ENCODE data around the gene CCDC12.

DNA sequence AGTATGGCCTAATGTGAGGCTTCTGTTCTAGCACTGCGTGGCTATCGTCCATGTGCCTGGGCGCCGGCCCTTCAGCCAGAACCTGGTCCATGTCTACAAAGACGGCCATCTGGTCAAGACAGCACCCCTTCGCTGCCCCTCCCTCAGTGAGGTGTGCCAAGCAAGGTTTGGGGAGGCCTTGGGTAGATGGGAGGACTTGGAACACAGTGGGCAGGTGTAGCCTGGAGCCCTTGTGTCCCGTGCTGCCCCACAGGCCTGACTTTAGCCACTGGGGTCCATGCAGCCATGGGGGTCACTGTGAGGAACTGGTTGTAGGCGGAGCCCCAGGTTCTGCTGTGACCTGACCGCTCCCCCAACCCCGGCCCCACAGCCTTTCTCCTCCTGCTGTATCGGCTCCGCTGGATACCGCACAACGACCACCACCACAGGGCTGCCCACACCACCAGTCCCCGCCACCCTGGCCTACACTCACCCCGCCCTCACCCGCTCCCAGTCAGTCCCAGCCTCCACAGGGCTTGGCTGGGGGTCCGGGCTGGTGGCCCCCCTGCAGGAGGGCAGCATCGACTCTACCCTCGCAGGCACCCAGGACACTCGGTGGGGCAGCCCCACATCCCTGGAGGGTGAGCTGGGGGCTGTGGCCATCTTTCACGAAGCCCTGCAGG, 19.5 kb upstream of the CCDC12 start:
- TF ChIP-seq ZFP30 (CRISPR knock-in tag; IDR thresholded peaks at IDR 0.05) (no peak), RARB (CRISPR knock-in tag; IDR thresholded peaks at IDR 0.05) (no peak), ZNF565 (CRISPR knock-in tag; conservative IDR thresholded peaks at IDR 0.05; ENCODE audit: low read depth) (no peak), ZFP3 (CRISPR knock-in tag; IDR thresholded peaks at IDR 0.05) (no peak), SNAI2 (CRISPR knock-in tag; IDR thresholded peaks at IDR 0.05) (no peak), GLIS3 (CRISPR knock-in tag; IDR thresholded peaks at IDR 0.05) (no peak), CSDC2 (CRISPR knock-in tag; IDR thresholded peaks at IDR 0.05) (no peak), TCF4 (CRISPR knock-in tag; IDR thresholded peaks at IDR 0.05; ENCODE audit: borderline replicate concordance) (no peak)
- TF ChIP-seq, protein P1, sequence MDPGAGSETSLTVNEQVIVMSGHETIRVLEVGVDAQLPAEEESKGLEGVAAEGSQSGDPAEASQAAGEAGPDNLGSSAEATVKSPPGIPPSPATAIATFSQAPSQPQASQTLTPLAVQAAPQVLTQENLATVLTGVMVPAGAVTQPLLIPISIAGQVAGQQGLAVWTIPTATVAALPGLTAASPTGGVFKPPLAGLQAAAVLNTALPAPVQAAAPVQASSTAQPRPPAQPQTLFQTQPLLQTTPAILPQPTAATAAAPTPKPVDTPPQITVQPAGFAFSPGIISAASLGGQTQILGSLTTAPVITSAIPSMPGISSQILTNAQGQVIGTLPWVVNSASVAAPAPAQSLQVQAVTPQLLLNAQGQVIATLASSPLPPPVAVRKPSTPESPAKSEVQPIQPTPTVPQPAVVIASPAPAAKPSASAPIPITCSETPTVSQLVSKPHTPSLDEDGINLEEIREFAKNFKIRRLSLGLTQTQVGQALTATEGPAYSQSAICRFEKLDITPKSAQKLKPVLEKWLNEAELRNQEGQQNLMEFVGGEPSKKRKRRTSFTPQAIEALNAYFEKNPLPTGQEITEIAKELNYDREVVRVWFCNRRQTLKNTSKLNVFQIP (CRISPR knock-in tag; IDR thresholded peaks at IDR 0.05; ENCODE audit: borderline replicate concordance, low read depth): no peak
- TF ChIP-seq, protein P2, sequence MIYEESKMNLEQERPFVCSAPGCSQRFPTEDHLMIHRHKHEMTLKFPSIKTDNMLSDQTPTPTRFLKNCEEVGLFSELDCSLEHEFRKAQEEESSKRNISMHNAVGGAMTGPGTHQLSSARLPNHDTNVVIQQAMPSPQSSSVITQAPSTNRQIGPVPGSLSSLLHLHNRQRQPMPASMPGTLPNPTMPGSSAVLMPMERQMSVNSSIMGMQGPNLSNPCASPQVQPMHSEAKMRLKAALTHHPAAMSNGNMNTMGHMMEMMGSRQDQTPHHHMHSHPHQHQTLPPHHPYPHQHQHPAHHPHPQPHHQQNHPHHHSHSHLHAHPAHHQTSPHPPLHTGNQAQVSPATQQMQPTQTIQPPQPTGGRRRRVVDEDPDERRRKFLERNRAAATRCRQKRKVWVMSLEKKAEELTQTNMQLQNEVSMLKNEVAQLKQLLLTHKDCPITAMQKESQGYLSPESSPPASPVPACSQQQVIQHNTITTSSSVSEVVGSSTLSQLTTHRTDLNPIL (CRISPR knock-in tag; IDR thresholded peaks at IDR 0.05; ENCODE audit: low read depth): no peak
- TF ChIP-seq, protein P3, sequence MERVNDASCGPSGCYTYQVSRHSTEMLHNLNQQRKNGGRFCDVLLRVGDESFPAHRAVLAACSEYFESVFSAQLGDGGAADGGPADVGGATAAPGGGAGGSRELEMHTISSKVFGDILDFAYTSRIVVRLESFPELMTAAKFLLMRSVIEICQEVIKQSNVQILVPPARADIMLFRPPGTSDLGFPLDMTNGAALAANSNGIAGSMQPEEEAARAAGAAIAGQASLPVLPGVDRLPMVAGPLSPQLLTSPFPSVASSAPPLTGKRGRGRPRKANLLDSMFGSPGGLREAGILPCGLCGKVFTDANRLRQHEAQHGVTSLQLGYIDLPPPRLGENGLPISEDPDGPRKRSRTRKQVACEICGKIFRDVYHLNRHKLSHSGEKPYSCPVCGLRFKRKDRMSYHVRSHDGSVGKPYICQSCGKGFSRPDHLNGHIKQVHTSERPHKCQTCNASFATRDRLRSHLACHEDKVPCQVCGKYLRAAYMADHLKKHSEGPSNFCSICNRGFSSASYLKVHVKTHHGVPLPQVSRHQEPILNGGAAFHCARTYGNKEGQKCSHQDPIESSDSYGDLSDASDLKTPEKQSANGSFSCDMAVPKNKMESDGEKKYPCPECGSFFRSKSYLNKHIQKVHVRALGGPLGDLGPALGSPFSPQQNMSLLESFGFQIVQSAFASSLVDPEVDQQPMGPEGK (CRISPR knock-in tag; IDR thresholded peaks at IDR 0.05; ENCODE audit: borderline replicate concordance): no peak

All from SK-N-SH treated with all-trans-retinoic acid at 6 μM for 48 hours (cell line).